ENCODE results near the gene SNX33.

GRCh38 chr15:75693501-75694240 lies 46.0 kb downstream of the SNX33 start:
- TF ChIP-seq SNAI2 (CRISPR knock-in tag; IDR thresholded peaks at IDR 0.05) (no peak), ZFP30 (CRISPR knock-in tag; IDR thresholded peaks at IDR 0.05) (no peak), GLIS3 (CRISPR knock-in tag; IDR thresholded peaks at IDR 0.05) (no peak), PPARA (CRISPR knock-in tag; IDR thresholded peaks at IDR 0.05; ENCODE audit: borderline replicate concordance) (no peak), ARNTL (CRISPR knock-in tag; IDR thresholded peaks at IDR 0.05; ENCODE audit: borderline replicate concordance, low read depth) (no peak), CSDC2 (CRISPR knock-in tag; IDR thresholded peaks at IDR 0.05) (no peak)

Measured in SK-N-SH treated with all-trans-retinoic acid at 6 μM for 48 hours (cell line).